GM18870 (cell line): ENCODE results near the gene POU3F2.

Source experiments
- ATAC-seq: cut with Tn5 transposase; IDR thresholded peaks from one replicate; pipeline ENCODE4 v1.9.1; 2021; ENCODE audit warnings: moderate library complexity; ENCODE audit not compliant: unreplicated experiment

Gene POU3F2

GRCh38 chr6:98834060-98835031, at the start of gene POU3F2:
Gene POU3F2 (plus strand): TSS chr6:98834574. CDS start chr6:98834874, 300 bp downstream.
- peak; percentile 63 for ATAC-seq

DNA sequence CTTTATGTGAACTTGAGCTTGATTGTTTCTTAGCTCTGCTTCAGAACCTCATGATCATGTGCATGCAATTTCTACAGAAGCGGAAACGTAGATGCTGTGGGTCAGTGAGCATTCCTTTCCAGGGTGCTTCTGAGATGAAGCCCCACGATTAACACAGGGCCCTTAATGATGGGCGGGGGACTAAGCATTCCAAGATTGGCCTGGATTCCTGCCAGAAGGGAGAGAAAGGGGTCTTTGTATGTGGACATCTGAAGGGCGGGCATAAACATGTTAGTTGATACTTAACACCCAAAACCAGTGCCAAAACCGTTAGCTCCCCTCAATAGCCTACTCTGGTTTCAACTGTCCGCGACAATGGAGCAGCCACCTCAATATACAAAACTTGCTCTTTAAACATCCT, 46.9 kb upstream of the POU3F2 start:
- ATAC-seq: no peak

DNA sequence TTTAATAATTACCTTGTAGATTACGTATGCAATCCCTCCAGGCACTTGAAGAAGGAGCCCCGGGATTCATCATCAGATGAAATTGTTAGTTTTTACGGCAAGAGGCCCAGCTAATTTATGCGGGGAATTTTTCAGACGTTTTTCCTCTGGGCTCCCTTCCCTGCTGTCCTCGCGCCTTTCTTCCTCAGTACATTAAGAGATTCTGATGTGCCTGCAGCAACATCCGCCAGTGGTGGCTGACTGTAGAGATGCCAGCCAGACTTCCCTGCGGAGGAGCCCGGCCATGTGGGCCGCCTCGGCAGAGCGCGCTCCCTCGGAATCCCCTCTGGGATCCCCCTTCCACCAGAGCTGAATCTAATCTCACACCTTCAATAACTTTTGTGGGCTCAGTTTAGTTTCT, 46.4 kb upstream of the POU3F2 start:
- no peak for ATAC-seq

DNA sequence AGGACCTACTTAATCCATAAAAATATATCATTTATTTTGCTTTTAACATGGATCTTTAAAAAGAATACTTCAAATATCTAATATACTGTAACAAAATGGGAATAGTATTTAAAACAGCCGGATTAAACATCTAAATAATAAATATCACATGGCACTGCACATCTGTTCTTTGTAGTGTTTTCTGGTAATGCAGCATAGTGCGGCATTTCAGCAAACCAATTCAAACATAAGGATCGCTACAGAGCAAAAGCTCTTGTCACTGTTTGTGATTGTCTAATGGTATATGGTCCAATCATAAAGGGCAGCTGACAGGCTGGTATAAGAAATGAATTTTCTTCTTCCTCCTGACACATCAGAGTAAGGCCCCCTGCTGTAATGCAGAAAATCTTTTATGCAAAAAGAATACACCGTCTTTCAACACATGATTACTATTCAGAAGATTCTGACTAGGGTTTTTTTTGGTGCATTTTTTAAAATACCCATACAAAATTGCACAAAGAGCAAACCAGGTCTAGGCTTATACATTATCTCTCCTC, 40.0 kb upstream of the POU3F2 start:
- ATAC-seq: no peak

DNA sequence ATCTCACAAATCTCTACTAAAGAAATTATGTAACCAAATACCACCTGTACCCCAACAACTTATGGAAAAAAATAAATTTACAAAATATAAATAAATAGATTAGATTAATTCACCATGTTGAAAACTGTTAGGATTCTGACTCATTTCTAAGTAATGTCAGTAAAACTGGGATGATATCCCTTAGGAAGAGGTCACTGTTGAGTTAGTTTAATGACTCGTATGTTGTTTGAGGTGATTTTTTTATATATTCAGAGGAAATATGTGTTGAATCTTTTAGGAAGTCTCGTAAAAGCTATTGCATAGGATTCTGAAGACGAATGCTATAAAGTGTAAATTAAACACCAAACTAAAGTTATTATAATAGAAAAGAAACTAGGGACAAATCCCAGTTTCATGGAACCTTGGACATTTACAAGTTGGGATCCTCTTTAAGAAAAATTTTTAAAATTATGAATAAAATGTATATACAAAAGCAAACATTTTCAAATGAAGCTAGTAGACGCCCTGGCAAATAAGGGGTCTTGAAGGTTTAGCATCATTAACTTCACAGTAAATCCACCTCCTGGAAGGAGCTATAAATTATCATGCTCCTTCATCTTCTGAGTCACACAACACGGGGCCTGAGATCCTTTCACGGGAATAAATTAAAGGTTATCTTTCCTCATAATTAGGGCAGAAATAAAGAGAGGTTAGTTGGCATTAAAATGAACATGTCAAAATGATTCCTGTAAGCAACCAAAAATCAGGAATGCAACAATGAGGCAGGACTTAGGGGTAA, 37.0 kb upstream of the POU3F2 start:
- no peak for ATAC-seq

- no peak for ATAC-seq
Observed at GRCh38 chr6:98800866-98801265, 33.5 kb upstream of the POU3F2 start.

DNA sequence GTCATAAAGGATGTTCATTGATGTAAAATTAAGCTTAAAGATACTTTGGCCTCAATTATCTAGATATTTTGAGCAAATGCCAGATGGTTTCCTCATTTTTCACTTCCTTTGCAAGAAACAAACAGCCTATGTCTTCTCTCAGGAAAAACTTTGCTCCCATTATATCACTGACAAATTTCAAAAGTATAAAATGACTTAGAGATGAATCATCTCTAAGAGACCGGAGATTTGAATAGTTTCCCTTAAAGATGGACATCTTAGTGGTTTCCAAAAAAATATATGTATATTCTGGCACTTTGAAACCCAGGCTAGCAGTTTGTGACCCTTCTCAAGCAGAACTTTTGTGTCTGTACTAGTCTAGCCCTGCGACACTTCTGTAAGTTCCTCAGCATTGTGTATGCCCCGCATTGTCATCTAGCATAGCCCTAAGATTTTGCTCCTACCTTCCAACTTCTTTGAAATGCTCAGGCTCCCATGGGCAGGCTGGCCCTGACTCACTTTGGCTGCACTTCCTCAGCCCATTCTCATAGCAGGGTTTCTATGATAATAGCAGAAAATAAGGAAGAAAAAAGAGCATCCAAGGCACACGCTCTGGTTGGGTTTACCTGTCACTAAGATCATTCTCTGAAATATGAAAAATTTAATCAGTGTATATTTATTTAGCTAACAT, 25.7 kb upstream of the POU3F2 start:
- no peak for ATAC-seq

DNA sequence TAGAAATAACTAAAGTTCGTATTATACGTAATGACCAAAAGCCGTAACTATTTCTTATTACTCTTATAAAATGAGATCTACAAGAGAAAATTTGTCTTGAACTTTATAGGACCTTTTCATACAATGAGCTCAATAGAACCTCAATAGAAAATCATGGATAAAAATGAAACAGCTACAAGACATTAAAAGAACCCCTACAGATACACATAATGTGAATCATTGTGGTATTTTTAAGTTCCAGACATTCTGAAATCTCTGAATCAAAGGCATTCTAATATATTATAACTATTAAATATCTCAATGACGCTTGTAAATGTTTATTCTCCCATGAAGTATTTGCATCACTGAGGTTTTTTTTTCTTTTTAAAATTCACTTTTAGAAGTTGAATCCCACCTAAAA, 22.2 kb upstream of the POU3F2 start:
- no peak for ATAC-seq

GRCh38 chr6:98816799-98817198, 17.6 kb upstream of the POU3F2 start:
- no peak for ATAC-seq

DNA sequence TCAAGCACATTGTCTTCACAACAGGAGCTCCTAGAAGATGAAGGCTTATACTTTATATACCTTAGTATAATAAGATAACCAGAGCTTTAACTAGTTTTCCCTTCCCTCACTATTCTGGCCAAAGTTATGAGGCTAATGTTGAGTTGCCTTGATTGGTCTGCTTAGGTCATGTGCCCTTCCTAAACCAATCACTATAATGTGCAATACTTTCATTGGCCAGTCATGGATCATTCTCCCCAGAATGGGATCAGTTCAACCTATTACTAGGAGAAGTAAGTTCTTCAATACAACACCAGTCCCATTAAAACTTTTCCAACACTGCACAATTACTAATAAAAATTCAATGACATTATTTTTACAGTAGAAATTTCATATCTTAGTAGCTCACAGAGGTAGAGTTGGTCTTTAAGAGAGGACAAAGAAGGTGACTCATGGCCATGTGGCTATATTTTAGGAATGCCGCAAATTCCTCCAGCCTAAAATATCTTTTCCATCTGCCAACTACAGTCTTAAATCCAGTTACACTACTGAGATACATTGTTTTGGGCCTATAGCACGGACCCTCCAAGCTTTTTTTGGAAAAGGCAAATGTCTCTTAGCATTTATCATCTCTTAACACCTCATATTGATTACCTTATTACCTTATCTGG, 12.5 kb upstream of the POU3F2 start:
- no peak for ATAC-seq

DNA sequence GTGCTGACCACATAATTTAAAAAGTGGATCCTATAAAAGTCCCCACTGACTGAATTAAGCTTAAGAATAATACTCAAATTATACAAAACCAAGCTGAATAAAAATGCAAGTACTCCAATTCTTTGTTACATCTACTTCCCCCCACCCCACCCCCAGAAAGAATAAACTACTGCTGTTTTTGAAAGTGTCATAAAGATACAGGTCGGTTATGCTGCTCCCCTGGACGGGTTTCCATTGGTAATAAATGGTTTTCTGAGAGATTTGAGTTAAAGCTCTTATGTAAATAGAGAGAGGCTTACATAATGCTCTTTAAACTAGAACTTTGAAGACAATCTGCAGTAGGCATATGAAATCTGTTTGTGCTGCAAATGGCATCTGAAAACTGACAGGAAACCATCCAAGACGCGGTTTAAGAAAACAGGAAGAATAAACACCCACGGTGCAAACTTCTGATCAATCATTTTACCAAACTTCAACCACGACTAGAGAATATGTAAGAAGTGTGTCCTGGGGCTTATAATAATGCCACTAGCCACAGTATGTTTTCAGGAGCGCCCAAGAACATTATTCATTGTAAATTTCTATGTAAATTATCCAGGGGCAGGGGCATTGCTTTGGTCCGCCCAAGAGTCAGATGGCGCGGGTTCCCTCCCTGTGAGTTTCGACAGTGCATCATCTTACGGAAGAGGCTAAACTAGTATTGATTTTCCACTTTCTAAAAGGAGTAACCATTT, 10.8 kb upstream of the POU3F2 start:
- ATAC-seq: no peak

DNA sequence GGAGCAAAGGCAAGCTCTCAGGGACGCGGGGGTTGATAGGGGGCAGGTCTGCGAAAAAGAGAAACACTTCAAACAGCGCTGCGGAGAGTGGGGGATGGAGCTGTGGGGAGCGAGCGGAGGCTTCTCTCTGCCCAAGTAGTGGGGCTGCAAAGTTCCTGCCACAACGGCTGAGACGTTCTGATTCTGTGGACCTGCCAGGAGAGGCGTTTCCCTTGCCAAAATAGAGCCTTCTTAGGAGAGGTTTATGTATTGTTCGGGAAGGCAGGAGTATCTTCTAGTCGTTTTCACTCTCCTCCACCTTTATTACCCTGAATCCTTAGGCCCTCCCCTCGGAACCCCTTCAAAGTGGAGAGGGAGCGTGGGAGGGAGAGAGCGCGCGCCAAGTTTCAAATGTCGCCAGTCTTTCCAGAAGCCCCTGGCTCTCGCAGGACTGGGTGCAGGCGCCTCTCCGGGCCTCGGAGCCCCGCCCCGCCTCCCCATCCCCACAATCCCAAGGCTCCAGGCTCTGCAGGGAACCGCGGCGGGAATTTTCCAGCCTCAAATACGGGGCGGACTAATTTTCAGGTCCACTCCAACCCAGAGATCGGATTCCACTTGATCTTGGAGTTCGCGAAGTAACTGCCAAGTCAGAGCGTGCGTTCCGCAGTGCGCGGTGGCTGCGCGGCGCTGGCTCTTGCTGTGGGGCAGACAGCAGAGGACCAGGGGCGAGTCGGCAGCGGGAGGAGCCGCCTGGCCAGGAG, 10.0 kb upstream of the POU3F2 start:
- no peak for ATAC-seq

DNA sequence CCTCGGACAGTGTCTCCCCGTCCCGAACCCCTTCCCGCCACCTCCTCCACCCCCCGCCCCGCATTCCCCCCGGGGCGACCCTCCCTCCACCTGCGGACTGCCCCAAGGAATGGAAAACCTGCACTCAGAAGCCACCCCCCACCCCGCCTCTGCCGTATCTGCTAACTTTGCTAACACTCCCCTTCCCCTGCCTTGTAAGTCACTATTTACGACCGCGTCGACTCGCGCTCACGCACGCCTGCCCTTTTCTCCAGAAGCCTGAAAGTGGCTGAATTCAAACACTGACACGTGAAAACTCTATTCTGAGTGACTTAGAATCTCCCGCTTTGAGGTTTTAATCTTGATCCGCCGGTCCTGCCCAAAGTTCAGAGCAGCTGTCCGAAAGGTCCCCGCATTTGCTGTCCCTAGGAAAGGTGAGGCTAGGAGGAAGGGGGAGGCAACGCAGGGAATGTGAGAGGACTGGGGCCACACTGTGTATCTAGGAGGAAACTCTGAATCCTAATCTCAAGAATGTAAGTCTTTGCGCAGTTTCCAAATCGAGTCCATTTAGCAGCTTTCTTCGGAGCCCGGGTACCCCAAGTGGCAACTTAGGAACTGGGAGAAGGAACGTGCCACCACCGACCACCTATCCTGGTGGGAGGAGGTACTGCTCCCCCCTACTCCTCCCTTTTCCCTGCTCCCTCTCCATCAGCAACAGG, 9.3 kb upstream of the POU3F2 start:
- no peak for ATAC-seq

DNA sequence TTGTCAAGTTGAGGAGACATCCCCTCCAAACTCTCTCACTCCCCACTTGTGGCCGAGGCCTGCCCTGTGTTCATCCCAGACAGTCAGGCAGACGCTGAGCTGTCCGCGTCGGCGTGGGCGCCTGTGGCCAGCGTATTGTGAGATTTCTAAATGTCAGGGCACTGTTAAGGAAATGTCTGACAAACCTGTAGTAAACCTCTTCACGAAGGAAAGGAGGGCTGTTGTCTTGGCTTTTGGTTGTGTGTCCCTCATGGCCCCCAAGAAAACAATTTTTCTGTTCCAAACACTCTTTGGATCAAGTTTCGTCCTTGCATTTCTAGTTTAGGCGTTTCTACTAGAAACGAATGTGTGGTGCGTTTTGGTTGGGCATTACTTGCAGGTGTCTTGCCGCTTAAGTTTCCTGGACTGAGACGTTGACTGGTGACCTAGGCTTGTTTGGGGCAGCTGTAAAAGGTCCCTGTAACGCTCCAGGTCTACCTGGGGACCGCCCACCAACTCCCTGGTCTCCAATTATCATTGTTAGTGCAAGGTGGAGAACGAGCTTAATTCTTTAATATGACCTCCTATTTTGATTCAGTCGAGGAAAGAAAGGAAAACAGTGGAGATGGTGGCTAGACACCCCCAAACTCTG, 8.7 kb upstream of the POU3F2 start:
- no peak for ATAC-seq

- no peak for ATAC-seq
Observed at GRCh38 chr6:98827295-98828159, 6.8 kb upstream of the POU3F2 start.

- ATAC-seq: no peak
Observed at GRCh38 chr6:98828211-98828788, 6.1 kb upstream of the POU3F2 start.

DNA sequence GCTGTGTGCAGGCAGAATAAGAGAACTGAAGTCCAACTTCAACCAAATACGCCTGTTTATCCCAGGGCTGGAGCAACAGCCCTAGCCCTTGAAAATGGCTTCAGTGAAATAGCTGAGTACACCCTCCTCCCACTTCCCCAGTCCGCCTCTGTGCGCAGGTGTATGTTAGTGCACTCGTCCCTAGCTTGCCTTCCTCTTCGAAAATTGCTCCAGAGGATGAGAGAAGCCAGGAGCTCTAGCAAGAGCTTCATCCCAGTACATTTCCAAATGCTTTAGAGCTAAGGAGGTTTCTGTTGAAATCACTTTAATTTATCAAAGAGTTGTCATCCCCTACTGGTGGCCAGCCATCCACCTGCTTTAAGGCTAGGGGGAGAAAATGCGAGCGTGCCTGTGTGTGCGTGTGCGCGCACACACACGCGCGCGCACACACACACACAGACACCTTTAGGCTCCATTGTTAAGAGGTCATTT, 5.4 kb upstream of the POU3F2 start:
- ATAC-seq: no peak
